DOHH2 (cell line): ENCODE measurements around the gene SIDT1.

Source experiments
- H3F3A ChIP-seq: fragments of 200-600 bp; sonication (generic), shearing (Covaris generic); 2 replicates; pipeline ENCODE4 v1.6.0; 2016; ENCODE audit warnings: antibody characterized with exemption, mild to moderate bottlenecking; ENCODE audit not compliant: control insufficient read depth, insufficient read depth
- H3K27ac ChIP-seq: fragments of 200-600 bp; sonication (generic); 2 replicates; pipeline ENCODE4 v1.5.1; 2014; ENCODE audit warnings: low read depth, mild to moderate bottlenecking, low read length, moderate library complexity
- H3K27me3 ChIP-seq: fragments of 200-600 bp; sonication (generic); 2 replicates; pipeline ENCODE4 v1.6.1; 2014; ENCODE audit warnings: mild to moderate bottlenecking, low read length, mixed read lengths; ENCODE audit not compliant: control insufficient read depth
- H3K36me3 ChIP-seq: fragments of 200-600 bp; sonication (generic); 2 replicates; pipeline ENCODE4 v1.6.1; 2014; ENCODE audit warnings: mild to moderate bottlenecking, low read length, moderate library complexity, mixed read lengths; ENCODE audit not compliant: control insufficient read depth
- H3K4me1 ChIP-seq: fragments of 200-600 bp; sonication (generic); 2 replicates; pipeline ENCODE4 v1.6.1; 2014; ENCODE audit warnings: mild to moderate bottlenecking, low read length, mixed read lengths; ENCODE audit not compliant: control insufficient read depth
- H3K4me2 ChIP-seq: fragments of 200-600 bp; sonication (generic); 2 replicates; pipeline ENCODE4 v1.6.0; 2014; ENCODE audit warnings: mild to moderate bottlenecking, low read length, moderate library complexity
- H3K4me3 ChIP-seq: fragments of 200-600 bp; sonication (generic); 2 replicates; pipeline ENCODE4 v1.5.1; 2014; ENCODE audit warnings: mild to moderate bottlenecking, low read length, mixed read lengths
- H3K79me2 ChIP-seq: fragments of 200-600 bp; sonication (generic); 2 replicates; pipeline ENCODE4 v1.6.1; 2014; ENCODE audit warnings: mild to moderate bottlenecking, low read length, mixed read lengths; ENCODE audit not compliant: control insufficient read depth
- H3K9me2 ChIP-seq: fragments of 200-600 bp; sonication (generic); replicated peaks from 2 replicates; pipeline ENCODE4 v1.6.1; 2014; ENCODE audit warnings: mild to moderate bottlenecking, low read length, mixed read lengths; ENCODE audit not compliant: control insufficient read depth
- H3K9me3 ChIP-seq: fragments of 200-600 bp; sonication (generic); 2 replicates; pipeline ENCODE4 v1.6.1; 2014; ENCODE audit warnings: antibody characterized with exemption, low read length, mixed read lengths; ENCODE audit not compliant: control insufficient read depth, insufficient read depth
- H4K20me1 ChIP-seq: fragments of 200-600 bp; sonication (generic); 2 replicates; pipeline ENCODE4 v1.6.0; 2014; ENCODE audit warnings: low read depth, mild to moderate bottlenecking, antibody characterized with exemption, low read length, moderate library complexity; ENCODE audit not compliant: control insufficient read depth, insufficient read depth
- CTCF ChIP-seq: fragments of 200-600 bp; sonication (generic); IDR thresholded peaks from one replicate; pipeline ENCODE4 v1.5.1; 2014; ENCODE audit warnings: antibody characterized with exemption, mild to moderate bottlenecking, low read depth, low read length; ENCODE audit not compliant: poor library complexity, severe bottlenecking
- EZH2phosphoT487 ChIP-seq: fragments of 200-600 bp; sonication (generic); IDR thresholded peaks from 2 replicates; pipeline ENCODE4 v1.6.1; 2017; ENCODE audit warnings: borderline replicate concordance, mild to moderate bottlenecking, antibody characterized with exemption, low read length, moderate library complexity, mixed read lengths

SIDT1 gene

GRCh38 chr3:113659101-113659541 lies 126.8 kb downstream of the SIDT1 start:
- no peaks in the 10 kb centered on the region for H3K79me2 ChIP-seq
- peak overlapping the region; percentile 39 for H3K4me3 ChIP-seq
- no peaks in the 10 kb centered on the region for H3K27me3 ChIP-seq
- peaks cover 32% of the 10 kb centered on the region for H3K4me1 ChIP-seq
- no peaks in the 10 kb centered on the region for H3K9me2 ChIP-seq
- H3K36me3 ChIP-seq, result peaks cover 29% of the 10 kb centered on the region
- TF ChIP-seq EZH2phosphoT487 (no peak), CTCF (no peak)
- H3K4me2 ChIP-seq, result peak overlapping the region; percentile 52
- H3K27ac ChIP-seq, result peak overlapping the region; percentile 66
- H3K9me3 ChIP-seq, result no peaks in the 10 kb centered on the region
- H3F3A ChIP-seq, result no peaks in the 10 kb centered on the region
- H4K20me1 ChIP-seq, result no peaks in the 10 kb centered on the region

GRCh38 chr3:113659996-113660395 lies 127.6 kb downstream of the SIDT1 start:
- Histone ChIP-seq H3K4me2 (peak overlapping the region; percentile 52), H3K9me2 (no peaks in the 10 kb centered on the region), H4K20me1 (no peaks in the 10 kb centered on the region), H3F3A (no peaks in the 10 kb centered on the region), H3K4me1 (peaks cover 32% of the 10 kb centered on the region), H3K79me2 (no peaks in the 10 kb centered on the region), H3K27me3 (no peaks in the 10 kb centered on the region), H3K4me3 (peak overlapping the region; percentile 39), H3K36me3 (peaks cover 29% of the 10 kb centered on the region), H3K9me3 (no peaks in the 10 kb centered on the region), H3K27ac (peak overlapping the region; percentile 66)
- TF ChIP-seq CTCF (no peak), EZH2phosphoT487 (no peak)

GRCh38 chr3:113660458-113660857 lies 128.1 kb downstream of the SIDT1 start:
- Histone ChIP-seq H3K27ac (0 out of 2 replicates have a peak overlapping the region, but pooled peaks have one; percentile 66), H3K4me3 (peak overlapping the region; percentile 39), H3F3A (no peaks in the 10 kb centered on the region), H3K79me2 (no peaks in the 10 kb centered on the region), H3K9me3 (no peaks in the 10 kb centered on the region), H3K27me3 (no peaks in the 10 kb centered on the region), H3K4me1 (peaks cover 32% of the 10 kb centered on the region), H4K20me1 (no peaks in the 10 kb centered on the region), H3K9me2 (no peaks in the 10 kb centered on the region), H3K36me3 (peaks cover 29% of the 10 kb centered on the region), H3K4me2 (peak overlapping the region; percentile 52; the same call in 1 of the 2 replicates)
- no peak for TF ChIP-seq CTCF
- TF ChIP-seq EZH2phosphoT487, result no peak
